T-helper 2 cell treated with Interferon-gamma antibody and Interleukin-4, amounts not matched to agents 5 μg/mL and 100 μg/mL, for 36 hours (primary cell): ENCODE measurements around the gene TMEM132C.

Experiments
- DNase-seq: peaks from one replicate; pipeline ENCODE4 v3.0.0; 2021; ENCODE audit warnings: low spot score
- H3K27ac Mint-ChIP-seq: one replicate; pipeline ENCODE4 v1.8.0; 2021; ENCODE audit warnings: mild to moderate bottlenecking, mixed read lengths
- H3K27me3 Mint-ChIP-seq: one replicate; pipeline ENCODE4 v1.8.0; 2021; ENCODE audit warnings: low read depth, mixed read lengths
- H3K36me3 Mint-ChIP-seq: one replicate; pipeline ENCODE4 v1.8.0; 2021; ENCODE audit warnings: low read depth, mixed read lengths
- H3K4me1 Mint-ChIP-seq: one replicate; pipeline ENCODE4 v1.8.0; 2021; ENCODE audit warnings: low read depth, mixed read lengths
- H3K4me3 Mint-ChIP-seq: one replicate; pipeline ENCODE4 v1.8.0; 2022; ENCODE audit warnings: mild to moderate bottlenecking, moderate library complexity, mixed read lengths
- H3K9me3 Mint-ChIP-seq: one replicate; pipeline ENCODE4 v1.8.0; 2021; ENCODE audit warnings: mixed read lengths

TMEM132C gene

DNA sequence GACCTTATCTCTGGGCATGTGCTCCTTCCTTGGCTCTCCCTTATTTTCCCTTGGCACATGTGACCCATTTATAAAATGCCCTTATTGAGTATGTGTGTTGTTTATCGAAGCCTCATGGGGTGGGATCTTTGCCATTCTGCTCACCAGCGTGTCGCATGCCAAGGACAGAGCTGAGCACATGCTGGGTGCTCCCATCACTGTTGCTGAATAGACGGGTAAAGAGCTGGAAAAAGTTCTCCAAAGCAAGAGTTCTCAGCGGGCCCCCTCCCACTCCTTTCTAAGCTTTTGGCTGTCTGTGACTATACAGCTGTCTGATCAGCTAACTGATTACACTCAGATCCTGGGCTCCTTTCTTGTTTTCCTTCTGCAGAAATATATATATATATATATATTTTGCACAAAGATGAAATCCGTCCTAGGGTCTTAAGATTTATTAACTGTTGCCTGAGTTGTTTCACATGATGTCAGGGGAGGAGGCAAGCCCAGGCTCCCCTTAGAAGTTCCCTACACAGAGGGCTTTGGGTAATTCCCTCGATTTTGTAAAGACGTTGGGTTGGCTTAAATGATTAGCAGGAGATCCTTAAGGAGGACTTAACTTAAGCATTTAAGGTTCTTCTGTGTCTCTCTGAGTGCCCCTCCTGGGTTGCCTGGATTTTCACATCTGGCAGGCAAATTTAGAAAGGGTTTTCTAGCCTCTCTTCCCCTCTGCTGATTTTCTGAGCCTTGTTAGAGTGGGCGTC lies 71.6 kb downstream of the TMEM132C start:
- H3K4me3 Mint-ChIP-seq, result no peak overlapping the region
- H3K4me1 Mint-ChIP-seq, result no peaks in the 10 kb centered on the region
- no peaks in the 10 kb centered on the region for H3K27me3 Mint-ChIP-seq
- no peak overlapping the region for H3K27ac Mint-ChIP-seq
- peaks cover 13% of the 10 kb centered on the region for H3K9me3 Mint-ChIP-seq
- no peak for DNase-seq
- H3K36me3 Mint-ChIP-seq, result no peaks in the 10 kb centered on the region

GRCh38 chr12:128339126-128339520 lies 72.2 kb downstream of the TMEM132C start:
- Mint-ChIP-seq H3K4me1 (no peaks in the 10 kb centered on the region), H3K36me3 (no peaks in the 10 kb centered on the region), H3K9me3 (peaks cover 13% of the 10 kb centered on the region), H3K27me3 (no peaks in the 10 kb centered on the region), H3K27ac (no peak overlapping the region), H3K4me3 (no peak overlapping the region)
- DNase-seq, result no peak

GRCh38 chr12:128339631-128340030 lies 72.7 kb downstream of the TMEM132C start:
- H3K27me3 Mint-ChIP-seq, result no peaks in the 10 kb centered on the region
- no peak for DNase-seq
- H3K9me3 Mint-ChIP-seq, result peaks cover 12% of the 10 kb centered on the region
- H3K4me1 Mint-ChIP-seq, result no peaks in the 10 kb centered on the region
- H3K27ac Mint-ChIP-seq, result no peak overlapping the region
- H3K36me3 Mint-ChIP-seq, result no peaks in the 10 kb centered on the region
- no peak overlapping the region for H3K4me3 Mint-ChIP-seq

DNA sequence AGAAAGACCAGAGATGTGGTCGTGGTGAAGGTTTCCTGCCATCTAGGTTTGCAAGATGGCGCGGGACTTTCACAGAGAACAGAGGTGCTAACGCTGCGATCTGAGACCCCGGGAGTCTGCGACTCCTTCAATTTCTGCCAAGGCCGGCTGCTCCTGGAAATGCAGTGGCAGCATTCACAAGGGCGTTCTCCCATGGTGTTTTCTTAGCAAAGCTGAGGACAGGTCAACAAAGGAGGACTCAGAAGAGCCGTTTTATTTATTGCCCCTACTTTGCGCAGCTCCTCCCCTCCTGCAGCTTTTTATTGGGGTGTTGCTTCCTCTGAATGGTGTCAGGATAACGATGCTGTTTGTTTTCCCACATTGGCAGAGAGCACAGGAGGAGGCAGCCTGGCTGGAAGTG lies 86.3 kb downstream of the TMEM132C start:
- no peak overlapping the region for H3K27ac Mint-ChIP-seq
- no peaks in the 10 kb centered on the region for H3K4me1 Mint-ChIP-seq
- H3K9me3 Mint-ChIP-seq, result peaks cover 52% of the 10 kb centered on the region
- H3K27me3 Mint-ChIP-seq, result no peaks in the 10 kb centered on the region
- no peaks in the 10 kb centered on the region for H3K36me3 Mint-ChIP-seq
- no peak for DNase-seq
- no peak overlapping the region for H3K4me3 Mint-ChIP-seq

DNA sequence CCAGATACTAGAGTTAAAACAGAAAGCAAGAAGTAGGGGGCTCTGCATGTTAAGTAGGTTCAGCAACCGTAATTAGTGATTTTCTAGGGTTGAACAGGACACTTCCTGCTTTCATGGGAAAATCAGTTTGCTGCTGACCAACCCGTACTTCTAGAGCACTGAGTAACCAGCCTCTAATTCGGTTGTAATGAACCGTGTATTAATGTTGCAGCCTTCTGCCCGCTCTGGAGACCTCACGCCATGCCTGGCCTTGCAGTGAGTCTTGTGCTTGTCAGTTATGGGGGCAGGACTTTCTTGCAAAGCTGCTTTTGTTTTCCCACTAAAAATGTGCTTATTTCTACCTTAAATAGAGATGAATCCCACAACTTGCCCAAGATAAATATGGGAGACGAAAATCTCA lies 89.6 kb downstream of the TMEM132C start:
- Mint-ChIP-seq H3K4me3 (no peak overlapping the region), H3K27me3 (no peaks in the 10 kb centered on the region), H3K4me1 (no peaks in the 10 kb centered on the region), H3K36me3 (no peaks in the 10 kb centered on the region), H3K9me3 (peaks cover 29% of the 10 kb centered on the region), H3K27ac (no peak overlapping the region)
- DNase-seq, result no peak

- Mint-ChIP-seq H3K4me1 (no peaks in the 10 kb centered on the region), H3K36me3 (no peaks in the 10 kb centered on the region), H3K27me3 (peaks cover 4% of the 10 kb centered on the region), H3K9me3 (no peaks in the 10 kb centered on the region), H3K27ac (no peak overlapping the region), H3K4me3 (no peak overlapping the region)
- DNase-seq, result no peak
Measured at GRCh38 chr12:128361400-128361995, 94.5 kb downstream of the TMEM132C start.

- H3K9me3 Mint-ChIP-seq, result no peaks in the 10 kb centered on the region
- H3K27me3 Mint-ChIP-seq, result peaks cover 4% of the 10 kb centered on the region
- H3K4me1 Mint-ChIP-seq, result no peaks in the 10 kb centered on the region
- no peak overlapping the region for H3K27ac Mint-ChIP-seq
- no peaks in the 10 kb centered on the region for H3K36me3 Mint-ChIP-seq
- no peak overlapping the region for H3K4me3 Mint-ChIP-seq
- no peak for DNase-seq
Measured at GRCh38 chr12:128365032-128365431, 98.1 kb downstream of the TMEM132C start.

DNA sequence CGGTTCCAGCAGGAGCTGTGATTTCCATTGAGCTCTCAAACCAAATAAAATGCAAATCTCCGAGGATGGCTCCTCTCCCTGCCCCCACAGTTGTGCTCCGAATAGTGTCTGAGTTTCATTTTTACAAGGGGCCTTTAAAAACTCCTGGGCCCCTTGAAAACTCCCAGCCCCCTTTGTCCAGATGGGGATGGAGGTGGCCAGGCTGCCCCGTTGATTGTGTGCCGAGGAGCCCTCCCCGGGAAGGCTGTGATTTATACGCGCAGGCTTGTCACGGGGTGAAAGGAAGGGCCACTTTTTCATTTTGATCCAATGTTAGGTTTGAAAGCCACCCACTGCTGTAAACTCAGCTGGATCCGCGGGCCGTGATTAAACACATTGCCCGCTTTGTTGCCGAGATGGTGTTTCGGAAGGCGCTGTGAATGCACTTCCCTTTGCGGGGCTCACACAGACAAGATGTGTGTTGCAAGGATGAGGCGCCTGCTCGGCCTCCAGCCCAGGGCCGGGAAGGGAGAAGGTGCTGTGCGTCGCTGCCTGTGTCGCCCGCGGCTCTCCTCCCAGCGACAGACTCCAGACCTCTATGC lies 98.8 kb downstream of the TMEM132C start:
- H3K4me3 Mint-ChIP-seq, result no peak overlapping the region
- peaks cover 4% of the 10 kb centered on the region for H3K27me3 Mint-ChIP-seq
- DNase-seq, result no peak
- H3K4me1 Mint-ChIP-seq, result no peaks in the 10 kb centered on the region
- H3K36me3 Mint-ChIP-seq, result no peaks in the 10 kb centered on the region
- H3K27ac Mint-ChIP-seq, result no peak overlapping the region
- H3K9me3 Mint-ChIP-seq, result no peaks in the 10 kb centered on the region

- H3K4me3 Mint-ChIP-seq, result no peak overlapping the region
Measured at GRCh38 chr12:128367961-128368360, 101.0 kb downstream of the TMEM132C start.

DNA sequence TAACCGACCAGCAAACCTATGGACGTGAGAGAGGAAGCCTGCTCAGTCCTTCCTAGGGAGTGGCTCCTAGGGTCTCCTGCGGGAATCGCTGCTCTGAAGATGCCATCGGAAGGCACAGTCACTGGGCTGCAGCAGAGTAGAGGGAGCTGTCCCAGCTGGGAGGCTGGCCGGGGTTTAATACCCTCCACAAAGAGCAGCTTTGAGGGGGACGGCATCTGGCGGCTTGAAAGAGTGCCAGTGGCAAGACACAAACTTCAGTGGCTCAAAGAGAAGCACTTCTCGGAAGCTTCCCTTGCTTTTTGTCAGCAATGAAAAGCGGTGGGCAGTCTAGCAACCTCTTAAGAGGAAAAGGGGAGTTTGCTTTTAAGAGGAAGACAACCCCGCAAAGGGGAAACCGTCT lies 114.6 kb downstream of the TMEM132C start:
- H3K27me3 Mint-ChIP-seq, result no peaks in the 10 kb centered on the region

More at GRCh38 chr12:128367961-128368360, 101.0 kb downstream of the TMEM132C start:
- Mint-ChIP-seq H3K27me3 (peaks cover 4% of the 10 kb centered on the region), H3K4me1 (no peaks in the 10 kb centered on the region), H3K27ac (no peak overlapping the region), H3K9me3 (no peaks in the 10 kb centered on the region), H3K36me3 (no peaks in the 10 kb centered on the region)
- no peak for DNase-seq

GRCh38 chr12:128381946-128382345 lies 115.0 kb downstream of the TMEM132C start:
- Mint-ChIP-seq H3K36me3 (no peaks in the 10 kb centered on the region), H3K4me3 (no peak overlapping the region), H3K27ac (no peak overlapping the region), H3K4me1 (no peaks in the 10 kb centered on the region), H3K9me3 (peaks cover 14% of the 10 kb centered on the region), H3K27me3 (no peaks in the 10 kb centered on the region)
- DNase-seq, result no peak

More for the DNA sequence above, 114.6 kb downstream of the TMEM132C start:
- peaks cover 14% of the 10 kb centered on the region for H3K9me3 Mint-ChIP-seq
- H3K27ac Mint-ChIP-seq, result no peak overlapping the region
- no peak overlapping the region for H3K4me3 Mint-ChIP-seq
- no peaks in the 10 kb centered on the region for H3K4me1 Mint-ChIP-seq
- no peaks in the 10 kb centered on the region for H3K36me3 Mint-ChIP-seq
- no peak for DNase-seq

DNA sequence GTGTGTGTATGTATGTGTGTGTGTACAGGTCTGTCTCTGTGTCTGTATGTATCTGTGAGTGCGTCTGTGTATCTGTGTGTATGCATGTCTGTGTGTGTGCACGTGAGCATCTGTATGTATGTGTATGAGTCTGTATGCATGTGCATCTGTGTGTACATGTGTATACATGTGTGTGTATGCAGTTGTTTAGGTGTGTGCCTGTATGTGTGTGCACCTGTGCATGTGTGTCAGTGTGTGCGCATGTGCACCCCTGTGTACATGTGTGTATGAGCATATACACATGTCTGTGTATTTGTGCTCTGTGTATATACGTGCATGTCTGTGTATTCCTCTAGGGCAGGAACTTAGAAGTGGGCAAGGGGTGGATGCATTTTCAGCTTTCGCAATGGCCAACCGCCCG lies 116.0 kb downstream of the TMEM132C start:
- DNase-seq, result no peak
- Mint-ChIP-seq H3K27me3 (no peaks in the 10 kb centered on the region), H3K4me1 (no peaks in the 10 kb centered on the region), H3K4me3 (no peak overlapping the region), H3K36me3 (no peaks in the 10 kb centered on the region), H3K9me3 (peaks cover 6% of the 10 kb centered on the region), H3K27ac (no peak overlapping the region)

DNA sequence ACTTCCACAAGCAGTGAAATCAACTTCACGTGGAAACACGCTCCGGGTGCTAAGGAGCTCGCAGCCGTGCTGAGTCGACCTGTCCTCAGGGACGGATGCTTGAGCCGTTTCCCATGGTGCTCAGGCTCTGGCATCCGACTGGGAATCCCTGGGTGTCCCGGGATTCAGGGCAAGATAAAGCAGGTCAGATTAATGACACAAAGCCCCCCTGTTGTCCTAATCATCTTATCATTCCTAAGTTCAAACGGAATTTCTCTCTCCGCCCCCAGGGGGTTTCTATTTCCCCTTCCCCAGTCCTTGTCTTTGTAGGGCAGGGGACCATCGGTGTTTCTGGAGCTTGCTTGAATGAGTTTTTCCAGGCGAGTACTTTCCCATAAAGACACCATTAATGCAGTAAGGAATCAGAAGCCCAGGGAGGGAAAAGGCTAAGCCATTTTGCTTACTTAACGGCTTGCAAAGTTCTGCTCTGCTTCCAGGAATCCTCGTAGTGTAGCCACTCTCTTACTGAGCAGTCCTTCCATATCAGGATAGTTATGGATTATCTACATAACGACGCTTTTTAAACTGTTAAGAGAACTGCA lies 116.5 kb downstream of the TMEM132C start:
- no peak overlapping the region for H3K4me3 Mint-ChIP-seq
- no peak for DNase-seq

GRCh38 chr12:128385736-128386135 lies 118.8 kb downstream of the TMEM132C start:
- no peak for DNase-seq

More for the DNA sequence above, 116.5 kb downstream of the TMEM132C start:
- Mint-ChIP-seq H3K27ac (no peak overlapping the region), H3K4me1 (no peaks in the 10 kb centered on the region), H3K36me3 (no peaks in the 10 kb centered on the region), H3K9me3 (peaks cover 6% of the 10 kb centered on the region), H3K27me3 (no peaks in the 10 kb centered on the region)

More at GRCh38 chr12:128385736-128386135, 118.8 kb downstream of the TMEM132C start:
- no peak overlapping the region for H3K4me3 Mint-ChIP-seq
- no peaks in the 10 kb centered on the region for H3K36me3 Mint-ChIP-seq
- no peaks in the 10 kb centered on the region for H3K9me3 Mint-ChIP-seq
- H3K27ac Mint-ChIP-seq, result no peak overlapping the region
- H3K27me3 Mint-ChIP-seq, result no peaks in the 10 kb centered on the region
- H3K4me1 Mint-ChIP-seq, result no peaks in the 10 kb centered on the region
